Epidermal melanocyte (primary cell): ENCODE data around the gene FTSJ1.
"Not testable (repeated sequence)": the region's sequence is repeated elsewhere in the genome, so short reads cannot be mapped to it uniquely, and the experiment has no call there.

ENCODE experiments used
- DNase-seq: peaks from one replicate; pipeline ENCODE4 v3.0.0; 2011; ENCODE audit warnings: low spot score; ENCODE audit not compliant: insufficient read length

FTSJ1 gene

GRCh38 chrX:48493890-48494364, 17.9 kb downstream of the FTSJ1 start:
- DNase-seq, result no peak

DNA sequence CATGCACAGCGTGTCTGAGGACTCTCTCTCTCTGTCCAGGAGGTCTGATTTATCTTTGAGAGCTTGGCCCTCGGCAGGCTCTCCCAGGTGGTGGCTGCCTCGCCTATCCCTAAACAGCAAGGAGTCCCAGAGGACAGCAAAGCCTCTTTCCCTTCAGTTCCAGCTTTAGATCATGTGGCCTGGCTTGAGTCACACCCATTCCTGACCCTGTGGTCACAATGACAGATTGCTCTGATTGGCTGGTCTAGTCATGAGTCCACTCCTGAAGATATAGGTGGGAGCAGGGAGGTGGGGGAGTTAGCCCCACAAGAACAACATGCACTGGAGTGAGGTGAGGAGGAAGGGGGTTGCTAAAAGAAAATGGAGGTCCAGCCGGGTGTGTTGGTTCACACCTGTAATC, 20.7 kb downstream of the FTSJ1 start:
- DNase-seq, result no peak

- no peak for DNase-seq
Observed at GRCh38 chrX:48497871-48498270, 21.9 kb downstream of the FTSJ1 start.

DNA sequence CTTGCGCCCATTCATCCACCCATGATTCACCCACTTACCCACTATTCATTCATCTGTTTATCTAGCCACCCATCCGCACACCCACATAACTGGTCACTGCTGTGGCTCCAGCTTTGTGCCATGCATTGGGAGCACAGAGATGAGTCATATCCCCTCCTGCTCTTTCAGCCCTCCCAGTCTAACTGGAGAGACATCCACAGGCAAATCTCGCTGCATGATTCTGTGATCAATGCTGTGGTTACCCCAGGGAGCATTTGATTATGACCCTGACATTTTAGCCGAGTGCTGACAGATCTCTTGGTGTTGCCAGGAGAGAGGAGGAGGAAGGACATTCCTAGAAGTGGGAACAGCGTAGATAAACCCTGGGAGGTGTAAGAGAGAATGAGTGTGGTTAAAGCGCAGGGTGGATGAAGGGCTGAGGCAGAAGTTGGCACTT, 22.4 kb downstream of the FTSJ1 start:
- DNase-seq, result no peak

DNA sequence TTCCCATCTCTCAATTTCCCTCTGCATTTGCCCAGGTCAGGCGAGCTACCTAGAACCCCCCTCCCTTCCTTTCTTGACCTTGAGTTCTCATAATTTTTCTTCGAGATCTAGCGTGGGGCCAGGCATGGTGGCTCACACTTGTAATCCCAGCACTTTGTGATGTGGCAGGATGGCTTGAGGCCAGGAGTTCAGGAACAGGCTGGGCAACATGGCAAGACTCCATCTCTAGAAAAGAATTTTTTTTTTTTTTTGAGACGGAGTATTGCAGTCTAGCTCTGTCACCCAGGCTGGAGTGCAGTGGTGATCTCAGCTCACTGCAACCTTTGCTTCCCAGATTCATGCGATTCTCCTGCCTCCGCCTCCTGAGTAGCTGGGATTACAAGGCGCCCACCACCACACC, 28.3 kb downstream of the FTSJ1 start:
- no peak for DNase-seq

GRCh38 chrX:48505481-48505880, 29.5 kb downstream of the FTSJ1 start:
- no peak for DNase-seq

DNA sequence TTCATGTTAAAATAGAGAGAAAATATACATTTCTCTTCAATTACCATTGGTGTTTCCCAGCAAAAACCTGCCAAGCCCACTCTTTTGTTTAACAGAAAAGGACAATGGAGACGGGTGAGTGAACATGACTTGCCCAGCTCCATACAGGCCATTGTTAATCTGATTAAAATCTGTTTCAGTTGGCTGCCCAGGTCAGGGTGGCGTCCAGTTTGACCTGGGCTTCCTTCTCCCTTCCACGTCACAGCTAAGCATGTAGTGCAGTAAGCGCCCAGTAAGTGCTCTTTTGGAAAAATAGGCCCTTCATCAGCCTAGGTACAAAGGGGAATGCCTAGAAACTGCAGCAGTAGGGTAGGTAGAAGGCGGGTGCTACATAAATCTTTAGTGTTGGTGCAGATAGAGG, 31.2 kb downstream of the FTSJ1 start:
- no peak for DNase-seq

GRCh38 chrX:48508400-48509244, 32.6 kb downstream of the FTSJ1 start, which contains the start of gene PORCN:
TSS of gene PORCN (plus strand) at chrX:48508992. CDS start at chrX:48509821, 829 bp downstream.
- DNase-seq, result peak; percentile 74

DNA sequence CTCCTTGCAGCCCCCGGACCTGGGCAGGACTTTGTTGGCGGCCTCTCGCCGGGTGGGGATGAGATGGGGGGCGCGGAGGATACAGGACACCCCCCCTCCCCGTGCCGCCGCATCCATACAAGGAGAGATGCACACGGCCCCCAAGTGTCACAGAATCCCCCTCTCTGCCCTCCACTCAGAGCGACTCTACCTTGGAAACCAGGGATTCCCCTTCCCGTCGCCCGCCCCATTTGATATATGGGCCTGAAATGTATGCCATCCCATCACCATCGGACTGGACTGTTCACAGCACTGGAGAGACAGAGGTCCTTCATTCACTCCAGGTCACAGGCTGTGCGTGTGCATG, 33.2 kb downstream of the FTSJ1 start:
- DNase-seq, result no peak

DNA sequence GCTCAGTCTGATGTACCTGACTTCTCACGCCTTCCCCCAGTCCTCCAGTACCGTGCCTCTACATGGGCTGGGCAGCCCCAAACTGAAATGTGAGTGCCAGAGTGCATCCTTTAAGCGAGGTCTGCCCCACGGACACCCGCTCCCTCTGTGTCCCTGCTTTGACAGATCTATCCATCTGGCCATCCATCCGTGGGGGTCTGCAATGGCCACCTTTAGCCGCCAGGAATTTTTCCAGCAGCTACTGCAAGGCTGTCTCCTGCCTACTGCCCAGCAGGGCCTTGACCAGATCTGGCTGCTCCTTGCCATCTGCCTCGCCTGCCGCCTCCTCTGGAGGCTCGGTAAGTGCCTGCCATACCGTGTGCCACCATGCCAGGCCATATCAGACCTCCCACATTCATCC, 33.6 kb downstream of the FTSJ1 start:
- DNase-seq, result no peak

GRCh38 chrX:48511560-48511959, 35.6 kb downstream of the FTSJ1 start:
- no peak for DNase-seq

DNA sequence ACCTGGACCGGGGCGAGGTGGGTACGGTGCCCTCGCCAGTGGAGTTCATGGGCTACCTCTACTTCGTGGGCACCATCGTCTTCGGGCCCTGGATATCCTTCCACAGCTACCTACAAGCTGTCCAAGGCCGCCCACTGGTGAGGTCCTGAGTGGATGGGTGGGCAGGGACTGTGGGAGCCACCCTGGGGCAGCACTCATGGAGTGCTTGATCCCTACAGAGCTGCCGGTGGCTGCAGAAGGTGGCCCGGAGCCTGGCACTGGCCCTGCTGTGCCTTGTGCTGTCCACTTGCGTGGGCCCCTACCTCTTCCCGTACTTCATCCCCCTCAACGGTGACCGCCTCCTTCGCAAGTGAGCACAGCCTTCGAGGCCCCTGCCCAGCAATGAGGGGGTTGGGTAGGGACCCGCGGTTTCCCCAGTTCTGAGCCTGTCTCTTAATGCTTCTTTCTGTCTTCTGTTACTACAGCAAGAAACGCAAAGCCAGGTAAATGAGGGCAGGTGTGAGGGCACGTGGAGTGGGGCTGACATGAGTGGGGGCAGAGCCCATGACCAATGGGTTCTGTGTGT, 36.5 kb downstream of the FTSJ1 start:
- DNase-seq, result no peak

DNA sequence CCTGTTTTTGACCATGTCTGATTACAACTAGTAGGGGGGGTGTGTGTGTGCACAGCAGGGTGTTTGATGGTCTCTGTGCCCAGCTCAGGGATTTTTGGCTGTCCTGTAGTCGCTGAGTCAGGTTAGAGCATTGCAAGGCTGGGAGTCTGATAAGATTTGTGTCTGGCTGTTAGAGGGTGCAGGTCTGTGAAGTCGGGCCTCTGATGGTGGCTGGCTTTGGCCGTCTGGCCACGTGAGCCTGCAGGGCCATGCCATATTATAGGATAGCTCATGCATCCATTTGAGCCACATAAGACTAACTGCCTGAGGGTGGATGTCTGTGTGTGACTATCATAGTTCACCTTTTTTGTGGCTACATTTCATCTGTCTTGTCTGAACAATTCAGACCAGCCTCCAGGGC, 37.7 kb downstream of the FTSJ1 start:
- DNase-seq, result no peak

DNA sequence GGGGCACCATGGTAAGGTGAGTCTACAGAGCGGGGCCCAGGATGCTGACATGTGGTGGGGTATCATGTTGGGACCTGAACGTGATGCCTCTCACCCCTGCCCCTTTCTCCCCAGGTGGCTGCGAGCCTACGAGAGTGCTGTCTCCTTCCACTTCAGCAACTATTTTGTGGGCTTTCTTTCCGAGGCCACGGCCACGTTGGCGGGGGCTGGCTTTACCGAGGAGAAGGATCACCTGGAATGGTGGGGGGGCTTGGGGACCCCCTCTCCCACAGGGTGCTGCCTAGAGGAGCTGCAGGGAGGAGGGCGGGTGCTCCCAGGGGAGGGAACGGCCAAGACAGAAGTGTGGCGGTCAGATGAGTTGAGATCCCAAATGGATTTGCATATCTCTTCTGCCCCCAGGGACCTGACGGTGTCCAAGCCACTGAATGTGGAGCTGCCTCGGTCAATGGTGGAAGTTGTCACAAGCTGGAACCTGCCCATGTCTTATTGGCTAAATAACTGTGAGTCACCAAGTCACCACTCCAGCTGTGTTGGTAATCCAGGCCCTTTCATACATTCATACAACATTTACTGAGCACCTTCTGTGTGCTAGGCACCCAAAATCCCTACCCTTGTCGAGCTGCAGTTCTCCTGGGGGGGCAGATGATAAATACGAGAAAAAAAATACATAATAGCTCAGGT, 38.3 kb downstream of the FTSJ1 start:
- DNase-seq, result no peak

- no peak for DNase-seq
Observed at GRCh38 chrX:48514868-48515460, 39.0 kb downstream of the FTSJ1 start.

GRCh38 chrX:48515842-48516241, 39.8 kb downstream of the FTSJ1 start:
- no peak for DNase-seq

GRCh38 chrX:48516285-48516684, 40.3 kb downstream of the FTSJ1 start:
- no peak for DNase-seq

DNA sequence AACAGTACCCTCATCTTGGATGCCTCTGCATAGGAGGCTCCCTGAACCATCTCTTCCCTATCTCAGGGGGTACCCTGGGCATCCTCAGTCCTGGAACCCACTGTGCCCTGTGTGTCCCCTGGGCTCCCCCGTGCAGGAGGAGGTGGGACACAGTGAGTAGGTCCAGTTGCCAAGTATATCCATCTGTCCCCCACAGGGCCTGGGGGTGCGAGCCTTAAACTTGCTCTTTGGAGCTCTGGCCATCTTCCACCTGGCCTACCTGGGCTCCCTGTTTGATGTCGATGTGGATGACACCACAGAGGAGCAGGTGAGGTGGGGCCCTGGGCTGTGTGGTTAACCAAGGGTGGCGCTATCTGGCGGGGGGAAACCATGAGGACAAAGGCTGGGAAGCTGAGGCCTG, 41.0 kb downstream of the FTSJ1 start:
- no peak for DNase-seq

DNA sequence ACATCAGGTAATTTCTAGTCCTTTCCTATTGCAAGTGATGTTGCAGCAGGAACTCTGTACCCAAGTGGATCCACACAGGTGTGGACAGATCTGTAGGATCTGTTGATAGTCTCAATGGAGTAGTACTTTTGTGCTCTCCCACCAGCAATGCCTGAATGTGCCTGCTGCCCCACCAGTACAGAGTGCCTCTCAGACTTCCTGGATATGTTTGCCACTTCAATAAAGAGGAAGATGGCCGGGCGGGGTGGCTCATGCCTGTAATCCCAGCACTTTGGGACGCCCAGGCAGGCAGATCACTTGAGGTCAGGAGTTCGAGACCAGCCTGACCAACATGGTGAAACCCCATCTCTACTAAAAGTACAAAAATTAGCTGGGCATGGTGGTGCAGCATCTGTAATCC, 43.5 kb downstream of the FTSJ1 start:
- DNase-seq, result not testable (repeated sequence)

DNA sequence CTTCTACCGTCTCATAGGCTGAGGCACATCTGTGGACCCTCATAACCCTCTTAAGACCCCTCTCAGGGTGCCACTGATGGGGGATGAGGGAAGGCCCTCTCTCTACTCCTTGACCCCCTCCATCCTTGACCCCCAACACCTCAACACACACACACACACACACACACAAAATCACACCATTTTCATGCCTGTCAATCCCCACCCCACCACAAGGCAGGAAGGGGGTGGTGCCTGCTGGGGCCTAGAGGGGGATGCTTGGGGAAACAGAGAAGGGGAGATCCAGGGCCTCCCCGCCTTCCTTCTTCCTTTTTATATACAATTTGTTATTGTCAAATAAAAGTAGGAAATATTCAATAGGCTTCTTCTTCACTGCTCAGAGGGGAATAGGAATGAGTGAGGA, 44.5 kb downstream of the FTSJ1 start:
- DNase-seq, result no peak

GRCh38 chrX:48520976-48521352, 45.0 kb downstream of the FTSJ1 start:
- no peak for DNase-seq
